HG02973 (cell line): ENCODE measurements around the gene CNDP2.

Experiments
- ATAC-seq: cut with Tn5 transposase; IDR thresholded peaks from one replicate; pipeline ENCODE4 v1.9.1; 2021; ENCODE audit warnings: moderate library complexity; ENCODE audit not compliant: unreplicated experiment

CNDP2 gene

GRCh38 chr18:74495581-74496507, at the start of gene CNDP2:
Gene CNDP2, plus strand, starts transcription at chr18:74496363. Its CDS starts 3,611 bp downstream, at chr18:74499974.
- ATAC-seq: peak; percentile 66

DNA sequence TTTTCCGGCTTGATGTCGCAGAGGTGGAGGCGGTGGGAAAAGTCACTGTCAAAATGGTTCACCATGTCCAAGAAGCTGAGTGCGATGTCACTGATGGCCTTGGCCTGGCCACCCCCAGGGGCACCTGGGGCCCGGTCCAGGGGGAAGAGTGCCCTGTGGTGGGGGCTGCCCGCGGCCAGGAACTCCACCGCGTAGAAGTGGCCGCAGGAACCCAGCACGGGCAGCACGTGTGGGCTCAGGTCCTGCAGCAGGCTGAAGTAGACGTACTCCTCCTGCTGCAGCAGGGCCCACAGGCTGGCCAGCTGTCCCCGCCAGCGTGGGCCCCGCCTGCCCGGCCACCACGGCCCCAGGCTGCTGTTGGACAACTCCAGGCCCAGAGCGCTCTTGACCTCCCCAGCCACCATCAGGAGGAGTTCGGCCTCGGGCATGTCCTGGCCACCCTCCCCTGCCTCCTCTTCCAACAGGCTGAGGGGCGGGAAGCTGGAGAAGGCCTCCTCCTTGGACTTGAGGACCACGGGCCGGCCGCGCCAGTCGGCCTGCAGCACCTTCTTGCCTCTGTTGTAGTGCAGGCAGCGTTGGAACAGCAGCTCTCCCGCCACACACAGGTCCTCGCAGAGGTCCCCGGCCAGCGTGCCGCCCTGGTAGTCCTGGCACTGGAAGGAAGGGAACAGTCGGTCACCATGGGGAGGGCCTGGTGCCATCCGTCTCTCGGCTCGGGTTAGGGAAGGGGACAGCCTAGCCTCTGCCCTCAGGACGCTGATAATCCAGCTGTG, 49.3 kb upstream of the CNDP2 start:
- ATAC-seq: no peak

- no peak for ATAC-seq
Observed at GRCh38 chr18:74447404-74448152, 48.6 kb upstream of the CNDP2 start.

- no peak for ATAC-seq
Observed at GRCh38 chr18:74450626-74451025, 45.5 kb upstream of the CNDP2 start.

DNA sequence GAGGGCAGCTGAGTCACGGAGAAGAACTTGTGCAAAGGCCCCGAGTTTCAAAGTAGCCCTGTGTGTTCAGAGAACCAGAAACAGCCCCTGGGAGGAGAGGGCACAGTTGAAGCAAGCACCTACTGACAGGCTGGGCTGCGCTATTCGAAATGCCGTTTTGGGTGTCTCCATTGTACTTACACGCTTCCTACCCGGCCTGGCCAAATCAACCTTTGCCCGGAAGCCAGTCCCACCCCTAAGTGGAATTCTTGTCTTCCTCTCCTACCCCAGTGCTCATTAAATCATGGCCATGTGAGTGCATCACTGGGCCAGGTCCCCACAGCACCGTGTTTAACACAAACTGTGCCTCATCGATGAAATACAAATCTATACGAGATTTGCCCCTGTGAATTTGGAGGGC, 45.0 kb upstream of the CNDP2 start:
- ATAC-seq: no peak

- no peak for ATAC-seq
Observed at GRCh38 chr18:74453016-74453566, 43.1 kb upstream of the CNDP2 start.

DNA sequence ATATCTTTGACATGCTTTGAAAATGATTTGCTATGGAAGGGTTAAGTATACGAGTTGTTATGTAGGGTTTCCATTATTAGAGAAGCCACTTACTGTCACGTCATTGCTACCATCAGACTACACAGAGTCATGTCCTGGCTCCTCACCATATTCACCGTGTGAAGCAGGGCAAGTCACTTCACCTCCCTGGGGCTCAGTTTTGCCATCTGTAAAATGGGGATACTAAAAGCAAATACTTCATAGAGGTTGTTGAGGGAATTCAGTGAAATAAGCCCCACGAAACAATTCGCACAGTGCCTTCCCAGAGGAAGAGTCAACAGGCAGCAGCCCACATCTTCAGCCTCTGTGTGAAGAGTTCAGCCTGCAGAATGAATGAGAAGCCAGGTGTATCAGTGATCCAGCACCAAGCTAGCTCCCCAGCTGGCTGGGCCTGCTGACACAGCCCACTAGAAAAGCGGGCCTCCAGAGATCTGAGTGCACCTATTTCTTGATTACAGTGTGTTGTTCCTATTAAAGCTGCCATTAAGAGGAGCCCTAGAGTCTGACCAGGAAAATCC, 42.4 kb upstream of the CNDP2 start:
- ATAC-seq: no peak

- ATAC-seq: no peak
Observed at GRCh38 chr18:74454279-74454751, 41.8 kb upstream of the CNDP2 start.

DNA sequence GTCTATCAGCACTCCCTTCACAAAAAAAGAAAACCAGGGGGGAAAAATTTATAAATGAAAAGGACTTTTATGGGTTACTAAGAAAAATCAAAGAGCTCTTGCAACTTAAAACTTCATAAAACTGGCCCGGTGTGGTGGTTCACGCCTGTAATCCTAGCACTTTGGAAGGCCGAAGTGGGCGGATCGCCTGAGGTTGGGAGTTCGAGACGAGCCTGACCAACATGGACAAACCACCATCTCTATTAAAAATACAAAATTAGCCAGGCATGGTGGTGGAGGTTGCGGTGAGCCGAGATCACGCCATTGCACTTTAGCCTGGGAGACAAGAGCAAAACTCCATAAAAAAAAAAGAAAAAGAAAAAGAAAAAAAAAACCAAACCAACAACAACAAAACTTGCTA, 40.8 kb upstream of the CNDP2 start:
- ATAC-seq: no peak

DNA sequence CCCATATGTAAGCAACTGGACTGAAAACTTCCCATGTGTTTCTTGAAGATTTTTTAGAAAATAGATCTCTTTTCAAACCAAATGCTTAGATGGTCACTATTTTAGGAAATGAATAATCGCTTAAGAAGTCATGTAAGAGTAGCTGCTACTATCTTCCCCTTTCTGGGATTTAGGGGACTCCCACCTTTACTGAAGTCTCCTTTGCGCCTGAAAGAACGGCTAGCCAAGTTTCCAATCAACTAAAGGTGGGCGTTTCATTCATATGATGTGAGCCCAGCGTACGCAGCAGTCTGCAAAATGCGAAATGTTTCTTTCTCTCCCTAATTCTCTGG, 40.2 kb upstream of the CNDP2 start:
- ATAC-seq: no peak

DNA sequence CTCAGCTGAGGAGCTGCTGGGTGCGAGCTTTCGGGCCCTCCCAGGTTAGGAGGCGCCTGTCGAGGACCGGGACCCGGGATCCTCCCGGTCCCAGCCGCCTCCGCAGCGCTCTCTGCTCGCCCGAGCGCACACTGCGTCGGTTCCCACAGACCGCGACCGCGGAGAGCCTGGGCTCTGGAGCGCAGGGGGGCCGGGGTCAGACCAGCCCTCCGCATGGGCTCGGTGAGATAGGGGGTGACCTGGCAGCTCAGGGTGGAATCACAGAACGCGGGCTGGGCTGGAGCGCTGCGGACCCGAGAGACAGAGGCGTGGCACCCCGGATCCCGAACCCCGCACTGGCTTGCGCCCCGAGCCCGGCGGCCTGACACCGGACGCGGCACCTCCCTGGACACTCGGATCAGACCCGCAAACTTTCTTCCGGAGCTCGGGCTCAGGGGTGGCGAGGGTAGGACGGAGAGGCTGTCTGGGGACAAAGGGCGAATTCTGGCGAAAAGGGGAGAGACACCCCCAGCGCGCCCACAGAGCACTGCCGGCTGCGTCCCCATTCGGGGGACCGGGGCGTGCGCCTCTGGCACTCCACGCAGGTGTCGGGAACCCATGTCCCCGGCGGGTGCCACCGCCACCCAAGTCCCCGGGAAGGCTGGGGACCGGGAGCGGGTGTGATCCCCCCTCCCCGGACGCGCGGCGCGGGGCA, 39.7 kb upstream of the CNDP2 start:
- no peak for ATAC-seq

DNA sequence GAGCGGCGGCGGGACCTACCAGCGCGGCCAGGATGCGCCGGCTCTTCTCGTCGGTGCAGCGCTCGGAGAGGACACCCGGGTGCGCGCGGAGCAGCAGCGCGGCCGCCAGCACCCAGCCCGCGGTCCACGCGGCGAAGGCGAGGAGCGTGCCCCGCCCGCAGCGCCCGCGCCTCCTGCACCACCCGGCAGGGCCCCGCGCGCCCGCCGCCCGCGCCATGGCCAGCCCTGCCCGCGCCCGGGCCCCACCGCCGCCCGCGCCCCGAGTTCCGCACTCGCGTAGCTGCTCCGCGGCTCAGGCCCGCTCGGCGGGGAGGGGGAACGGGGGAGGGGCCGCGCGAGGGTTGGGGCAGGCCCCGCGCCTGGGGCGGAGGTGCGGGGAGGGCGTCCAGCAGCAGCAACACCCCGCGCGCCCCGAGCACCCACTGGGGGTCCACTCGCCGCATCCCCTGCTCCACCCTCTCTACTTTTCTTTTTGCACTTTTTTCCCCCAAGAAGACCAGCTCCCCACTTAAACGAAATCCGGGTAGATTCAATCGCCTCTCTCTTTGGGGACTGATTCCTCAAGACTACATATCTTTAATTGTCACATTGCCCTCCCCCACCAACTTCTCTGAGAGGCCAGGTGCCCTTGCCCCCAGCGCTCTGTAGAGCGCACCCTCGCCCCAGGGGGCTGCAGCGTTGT, 39.0 kb upstream of the CNDP2 start, which contains the start of gene DIPK1C:
DIPK1C (minus strand) TSS at position 266 of the 682 bp plus-strand sequence; CDS start at position 217, 49 bp downstream.
- ATAC-seq: no peak

DNA sequence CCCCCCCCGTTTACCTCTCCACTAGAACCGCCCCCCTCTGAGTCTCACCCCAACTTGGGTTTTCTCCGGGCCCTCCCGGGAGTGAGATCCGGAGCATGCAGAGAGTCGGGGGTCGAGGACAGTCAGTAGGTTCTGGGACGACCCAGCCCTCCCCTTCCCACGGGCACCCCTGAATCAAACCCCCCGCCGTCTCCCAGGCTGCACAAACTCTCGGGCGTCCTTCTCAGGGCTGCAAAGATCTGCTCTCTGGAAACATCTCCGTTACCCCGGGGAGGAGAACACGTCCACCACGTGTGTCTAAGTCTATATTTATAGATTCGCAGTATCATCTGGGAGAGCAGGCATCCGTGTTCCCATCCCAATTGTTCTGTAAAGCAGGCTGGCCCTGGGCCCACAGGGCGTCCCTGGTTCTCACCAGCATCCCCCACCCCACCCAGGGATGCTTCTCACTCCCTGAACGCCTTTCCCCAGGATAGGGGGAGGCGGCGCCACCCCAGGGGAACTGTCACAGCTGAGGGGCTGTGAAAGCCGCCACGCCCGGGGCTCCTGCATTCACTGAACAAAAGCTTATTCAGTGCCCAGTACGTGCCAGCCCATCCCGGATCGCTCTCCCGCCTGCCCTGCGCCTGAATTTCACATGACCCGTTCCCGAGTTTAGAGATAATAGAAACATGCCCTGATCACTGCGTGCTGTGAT, 38.3 kb upstream of the CNDP2 start:
- no peak for ATAC-seq

- no peak for ATAC-seq
Observed at GRCh38 chr18:74459889-74460288, 36.3 kb upstream of the CNDP2 start.

DNA sequence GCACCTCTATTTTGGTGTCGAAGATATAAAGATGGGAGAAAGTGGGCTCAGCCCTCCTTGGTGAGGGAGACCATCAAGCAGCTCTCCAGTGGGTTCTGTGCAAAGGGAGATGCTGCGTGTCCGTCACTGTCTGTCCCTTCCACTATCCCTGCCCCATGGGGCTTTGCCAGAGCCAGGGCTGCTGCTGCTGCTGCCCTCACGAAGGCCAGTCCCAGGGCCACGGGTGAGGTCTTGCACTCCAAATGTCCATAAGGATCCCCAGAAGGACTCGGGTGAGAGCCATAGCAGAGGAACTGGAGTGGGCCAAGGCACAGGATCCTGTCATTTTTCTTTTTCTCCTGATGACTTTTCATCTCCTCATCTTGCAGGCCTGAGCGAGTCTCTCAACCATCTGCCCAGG, 35.3 kb upstream of the CNDP2 start:
- no peak for ATAC-seq

DNA sequence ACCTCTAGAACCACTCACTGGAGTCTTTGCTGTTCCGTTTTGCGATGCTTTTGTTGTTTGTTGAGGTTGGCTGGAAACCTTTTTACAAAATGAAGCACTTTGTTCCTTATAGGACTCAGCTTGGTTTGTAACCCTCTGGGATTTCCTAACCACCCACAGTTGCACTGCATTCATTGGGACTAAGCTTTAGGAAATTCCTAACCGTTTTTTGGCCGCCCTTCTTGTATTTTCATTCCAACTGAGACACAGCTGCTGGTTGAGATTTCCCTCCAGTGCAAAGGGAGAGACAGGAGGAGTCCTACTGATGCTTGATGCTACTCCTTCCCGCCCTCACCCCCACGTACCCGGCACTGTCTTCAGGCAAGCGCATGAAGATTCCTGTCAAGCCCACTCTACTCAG, 32.9 kb upstream of the CNDP2 start:
- no peak for ATAC-seq

DNA sequence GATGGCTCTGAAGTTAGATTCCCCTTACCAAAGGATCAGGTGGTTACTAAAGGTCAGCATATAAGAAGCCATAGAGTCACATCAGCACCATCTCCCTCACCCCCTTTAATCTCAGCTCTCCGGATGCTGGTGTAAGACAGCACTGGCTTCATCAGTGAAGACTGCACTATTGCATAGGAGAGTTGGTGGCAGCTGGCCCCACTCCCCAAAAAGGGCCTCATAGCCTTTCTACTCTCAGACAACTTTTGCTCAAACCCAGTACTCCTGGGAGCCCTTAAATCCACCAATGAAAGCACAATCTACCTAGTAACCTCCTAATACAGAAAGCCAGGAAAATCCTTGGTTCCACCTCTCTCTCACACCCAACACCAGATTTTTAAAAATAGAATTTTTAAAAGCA, 32.2 kb upstream of the CNDP2 start:
- no peak for ATAC-seq

DNA sequence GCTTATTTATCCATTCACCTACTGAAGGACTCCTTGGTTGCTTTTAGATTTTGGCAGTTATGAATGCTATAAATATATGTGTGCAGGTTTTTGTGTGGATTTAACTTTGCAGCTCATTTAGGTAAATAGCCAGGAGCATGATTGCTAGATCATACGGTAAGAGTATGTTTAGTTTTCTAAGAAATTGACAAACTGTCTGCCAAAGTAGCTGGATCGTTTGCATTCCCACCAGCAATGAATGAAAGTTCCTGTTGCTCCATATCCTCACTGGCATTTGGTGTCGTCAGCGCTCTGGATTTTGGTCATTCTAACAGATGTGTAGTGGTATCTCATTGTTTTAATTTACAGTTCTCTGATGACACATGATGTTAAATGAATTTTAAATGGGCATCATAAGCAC, 30.4 kb upstream of the CNDP2 start:
- no peak for ATAC-seq

- no peak for ATAC-seq
Observed at GRCh38 chr18:74468547-74469061, 27.6 kb upstream of the CNDP2 start.
